ENCODE results near the gene RHOC.

RHOC gene

GRCh38 chr1:112716133-112716720 is 9.3 kb upstream of the RHOC start:
- DNase-seq: peak; percentile 87

DNA sequence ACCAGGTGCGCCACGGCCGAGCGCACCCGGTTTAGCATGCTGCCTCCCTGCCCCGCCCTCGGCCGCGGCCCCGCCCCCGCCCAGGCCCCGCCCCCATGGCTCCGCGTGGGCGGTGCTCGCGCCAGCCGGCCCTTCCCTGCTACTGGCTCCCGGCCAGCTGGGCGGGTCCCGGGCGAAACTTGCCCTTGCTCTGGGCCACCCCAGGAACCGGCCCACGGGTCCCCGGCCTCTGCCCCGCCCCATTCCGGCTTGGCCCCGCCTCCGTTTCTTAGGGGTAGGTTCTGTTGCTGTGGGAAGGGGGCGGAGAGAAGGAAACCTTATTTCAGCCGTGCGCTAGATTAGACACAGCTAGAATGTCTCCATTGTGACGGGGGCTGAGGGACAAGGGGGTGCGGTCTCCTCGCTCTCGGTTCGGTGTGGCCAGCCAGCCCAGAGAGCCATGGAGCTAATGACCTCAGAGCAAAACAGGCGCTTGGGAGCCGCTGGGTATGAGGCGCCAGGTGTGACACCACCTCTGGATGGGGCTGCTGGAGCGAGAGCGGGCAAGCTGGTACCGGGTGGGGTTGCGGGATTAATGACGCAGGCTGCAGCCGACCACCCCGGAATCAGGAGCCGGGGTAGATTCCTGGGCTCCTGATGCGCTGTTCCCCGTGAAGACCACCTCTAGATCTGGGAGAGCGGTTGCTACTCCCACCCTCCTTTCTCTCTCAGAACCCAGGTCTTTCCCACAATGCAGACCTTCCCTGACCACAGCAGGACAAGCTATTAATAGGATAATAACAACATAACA is 8.5 kb upstream of the RHOC start, which contains the start of gene PPM1J:
PPM1J (minus strand) TSS at position 69 of the 790 bp plus-strand sequence; CDS start at position 38, 31 bp downstream.
- peak; percentile 97 for DNase-seq

DNA sequence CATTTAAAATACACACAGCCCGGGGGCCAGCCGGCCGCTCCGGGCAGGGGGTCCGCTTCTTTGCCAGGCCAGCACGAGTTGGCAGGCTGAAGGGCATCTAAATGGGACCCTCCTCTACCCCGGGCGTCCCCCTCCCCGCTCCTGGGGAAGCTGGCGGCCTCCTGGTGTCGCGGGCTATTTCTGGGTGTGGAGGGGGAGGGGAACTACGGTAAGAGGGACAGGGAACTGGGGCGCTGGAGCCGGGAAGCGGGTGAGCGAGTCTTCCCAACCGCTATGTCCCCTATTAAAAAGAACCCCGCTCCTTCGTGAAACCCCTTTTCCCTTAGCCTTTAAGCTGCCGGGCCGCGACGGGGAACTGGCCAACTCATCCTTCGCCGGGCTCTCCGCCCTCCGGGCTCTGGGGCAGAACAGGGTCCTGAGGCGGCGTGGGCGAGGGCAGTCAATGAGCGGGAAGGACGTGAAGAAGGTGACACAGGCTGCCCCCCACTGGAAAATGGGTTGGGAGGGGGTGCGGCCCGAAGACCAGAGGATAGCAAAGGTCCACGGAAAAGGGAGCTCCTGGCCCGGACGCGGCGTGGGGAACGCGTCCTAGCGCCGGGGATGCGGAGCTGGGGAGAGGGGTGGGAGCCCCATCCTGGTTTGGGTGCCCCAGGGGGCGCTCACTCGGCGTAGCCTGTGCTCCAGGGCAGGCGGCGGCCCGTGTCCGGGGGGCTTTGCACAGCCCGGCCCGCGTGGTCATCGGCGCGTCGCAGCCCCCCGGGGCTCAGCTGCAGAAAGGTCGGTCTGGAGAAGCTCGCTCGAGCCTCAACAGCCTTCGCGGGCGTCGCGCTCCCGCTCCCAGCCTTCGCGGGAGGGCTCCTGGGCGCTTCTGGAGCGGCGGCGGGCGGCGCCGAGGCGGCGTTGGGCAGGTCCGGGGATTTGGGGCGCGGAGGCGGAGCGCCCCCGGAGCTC is 7.7 kb upstream of the RHOC start:
- DNase-seq: no peak

DNA sequence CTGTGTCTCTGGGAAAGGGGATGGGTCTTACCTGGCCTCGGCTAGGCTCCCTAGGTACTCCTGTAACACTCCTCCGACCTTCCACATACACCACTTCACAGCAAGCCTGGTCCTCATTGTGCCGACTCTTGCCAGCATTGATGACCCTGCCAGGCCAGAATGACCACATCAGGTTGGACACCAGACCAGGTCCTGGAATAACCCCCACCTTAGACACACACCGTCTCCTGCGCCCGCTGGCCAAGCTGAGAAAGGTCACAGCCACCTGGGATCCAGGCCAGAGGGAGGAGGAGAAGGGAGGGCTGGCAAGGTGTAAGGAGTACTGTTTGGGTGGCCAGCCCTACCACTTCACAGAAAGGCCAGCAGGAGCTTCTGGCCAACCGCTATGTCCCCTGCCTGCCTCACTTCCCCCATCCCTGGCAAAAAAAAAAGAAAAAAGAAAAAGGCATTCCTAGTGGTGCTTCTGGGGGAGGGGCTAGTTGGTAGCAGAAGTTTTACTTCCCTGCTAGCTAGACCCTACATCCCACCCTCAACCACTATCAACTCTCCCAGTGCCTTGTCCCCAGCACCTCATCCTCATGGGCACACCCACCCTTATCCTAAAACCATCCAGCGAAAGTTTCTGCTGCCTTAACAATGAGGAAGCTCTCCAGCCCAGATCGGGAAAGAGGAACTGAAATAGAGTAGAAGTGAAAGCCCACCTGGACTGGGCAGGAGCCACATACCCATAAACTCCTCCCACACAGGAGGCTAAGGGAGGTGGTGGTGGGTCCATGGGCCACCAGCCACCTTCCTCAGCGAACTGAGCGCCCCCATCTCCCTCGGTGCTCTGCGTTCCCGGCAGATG is 6.8 kb upstream of the RHOC start:
- no peak for DNase-seq

GRCh38 chr1:112712701-112713128 is 5.8 kb upstream of the RHOC start:
- no peak for DNase-seq

GRCh38 chr1:112712191-112712590 is 5.3 kb upstream of the RHOC start:
- DNase-seq: no peak

DNA sequence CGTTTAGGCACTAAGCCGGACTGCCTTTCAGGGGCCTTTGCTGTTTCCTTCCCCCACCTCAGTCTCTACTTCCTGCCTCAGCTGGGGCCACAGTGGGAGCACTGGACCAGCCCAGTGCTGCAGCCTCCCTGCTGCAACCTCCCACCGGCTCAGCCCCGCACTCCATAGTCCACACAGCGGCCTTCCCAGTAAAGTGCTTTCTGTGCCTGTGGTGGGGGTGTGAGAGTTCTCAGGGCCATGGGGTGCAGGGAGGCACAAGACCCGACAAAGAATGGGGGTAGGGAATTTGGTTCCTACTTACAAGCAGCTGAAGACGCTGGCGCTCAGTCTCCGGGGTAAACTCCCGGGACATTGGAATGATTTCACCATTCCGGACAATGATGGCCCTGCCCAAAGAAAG is 4.7 kb upstream of the RHOC start:
- no peak for DNase-seq

- no peak for DNase-seq
Observed at GRCh38 chr1:112711041-112711440, 4.1 kb upstream of the RHOC start.

- no peak for DNase-seq
Observed at GRCh38 chr1:112710586-112710985, 3.7 kb upstream of the RHOC start.

- DNase-seq: no peak
Observed at GRCh38 chr1:112710159-112710558, 3.2 kb upstream of the RHOC start.

- no peak for DNase-seq
Observed at GRCh38 chr1:112708489-112708888, 1.6 kb upstream of the RHOC start.

GRCh38 chr1:112708002-112708448 is 1.1 kb upstream of the RHOC start:
- no peak for DNase-seq

- peak; percentile 77 for DNase-seq
Observed at GRCh38 chr1:112707221-112708001, 484 bp upstream of the RHOC start.

- DNase-seq: peak; percentile 70
Observed at GRCh38 chr1:112704934-112705627, 1.8 kb downstream of the RHOC start.

DNA sequence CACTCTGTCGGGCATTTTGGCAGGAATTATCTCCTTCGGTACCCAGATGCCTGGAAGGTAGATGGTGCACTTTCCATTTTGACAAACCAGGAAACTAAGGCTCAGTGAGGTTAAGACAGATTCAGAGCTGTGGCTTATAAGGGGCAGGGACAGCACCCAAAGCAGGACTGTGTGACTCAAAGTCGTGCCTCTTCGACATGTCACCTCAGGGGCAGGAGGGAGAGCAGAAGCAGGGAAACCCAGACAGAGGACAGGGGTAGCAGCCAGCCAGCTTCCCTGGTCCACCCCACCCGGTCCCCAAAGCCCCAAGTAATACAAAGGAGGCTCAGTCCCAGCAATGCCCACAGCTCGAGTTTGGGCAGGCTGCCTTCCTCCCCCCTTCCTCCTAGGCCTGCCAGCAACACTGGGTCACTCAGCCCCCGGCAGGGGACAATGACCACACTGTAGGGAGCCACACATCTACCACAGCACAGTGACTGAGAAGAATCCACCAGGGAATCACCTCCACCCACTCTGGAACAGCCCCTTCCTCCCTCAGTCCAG is 2.5 kb downstream of the RHOC start:
- peak; percentile 58 for DNase-seq

- no peak for DNase-seq
Observed at GRCh38 chr1:112703706-112704105, 3.2 kb downstream of the RHOC start.

- DNase-seq: no peak
Observed at GRCh38 chr1:112702420-112703261, 4.3 kb downstream of the RHOC start.

DNA sequence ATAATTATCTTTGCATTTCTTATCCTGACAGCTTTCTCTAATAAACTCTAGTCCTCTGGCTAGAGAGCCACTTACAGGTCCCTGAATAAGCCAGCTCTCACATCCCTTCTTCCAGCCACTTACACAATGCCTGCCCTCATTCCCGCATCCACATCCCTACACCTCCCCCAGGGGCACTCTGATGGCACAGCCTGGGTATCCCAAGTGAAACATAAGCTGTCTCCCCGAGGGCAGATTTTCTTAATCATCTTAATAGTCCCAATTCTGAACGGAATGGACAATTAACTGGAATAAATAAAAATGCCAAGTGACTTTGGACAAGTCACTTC is 4.9 kb downstream of the RHOC start:
- no peak for DNase-seq

DNA sequence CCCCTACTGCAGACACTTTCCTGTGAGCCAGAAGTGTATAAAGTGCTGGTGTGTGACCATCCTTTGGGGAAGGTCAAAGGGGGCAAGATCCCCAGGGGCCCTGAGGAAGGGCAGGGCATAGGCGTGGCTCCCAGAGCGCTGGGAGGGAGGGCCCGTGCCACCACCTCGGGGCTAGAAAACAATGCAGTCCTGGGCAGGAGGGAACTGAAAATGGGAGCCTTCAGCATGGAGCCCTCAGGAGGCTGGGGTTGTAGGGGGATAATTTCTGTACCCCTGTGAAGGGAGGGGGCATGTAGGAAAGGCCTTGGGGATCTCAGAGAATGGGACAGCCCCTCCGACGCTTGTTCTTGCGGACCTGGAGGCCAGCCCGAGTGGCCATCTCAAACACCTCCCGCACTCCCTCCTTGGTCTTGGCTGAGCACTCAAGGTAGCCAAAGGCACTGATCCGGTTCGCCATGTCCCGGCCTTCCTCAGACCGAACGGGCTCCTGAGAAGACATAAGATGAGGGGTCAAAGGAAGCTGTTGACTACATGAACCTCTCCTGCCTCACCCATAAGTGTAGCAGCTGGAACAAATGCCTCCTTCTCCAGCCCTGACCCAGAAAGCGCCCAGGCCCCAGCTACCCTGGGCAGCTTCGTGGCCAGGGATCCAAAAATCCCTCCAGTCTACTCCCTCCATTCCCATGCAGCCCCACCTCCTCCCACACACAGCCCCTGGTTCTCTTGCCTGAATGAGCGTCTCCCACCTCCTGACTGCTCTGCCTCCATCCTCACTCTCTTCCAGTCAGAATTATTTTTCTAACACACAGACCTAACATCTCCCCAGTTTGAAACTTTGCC is 5.5 kb downstream of the RHOC start:
- DNase-seq: no peak

Data from activated CD4-positive, alpha-beta T cell treated with anti-CD3 and anti-CD28 coated beads for 48 hours (primary cell).